NT2/D1 (cell line): ENCODE data around the gene APIP.

Experiments used
- YY1 ChIP-seq: IDR thresholded peaks from 2 replicates; pipeline ENCODE4 v1.6.1; 2011; ENCODE audit not compliant: insufficient read length, insufficient read depth
- ZNF274 ChIP-seq: IDR thresholded peaks from 2 replicates; pipeline ENCODE4 v1.6.1; 2011; ENCODE audit warnings: mild to moderate bottlenecking, low read depth, low read length

DNA sequence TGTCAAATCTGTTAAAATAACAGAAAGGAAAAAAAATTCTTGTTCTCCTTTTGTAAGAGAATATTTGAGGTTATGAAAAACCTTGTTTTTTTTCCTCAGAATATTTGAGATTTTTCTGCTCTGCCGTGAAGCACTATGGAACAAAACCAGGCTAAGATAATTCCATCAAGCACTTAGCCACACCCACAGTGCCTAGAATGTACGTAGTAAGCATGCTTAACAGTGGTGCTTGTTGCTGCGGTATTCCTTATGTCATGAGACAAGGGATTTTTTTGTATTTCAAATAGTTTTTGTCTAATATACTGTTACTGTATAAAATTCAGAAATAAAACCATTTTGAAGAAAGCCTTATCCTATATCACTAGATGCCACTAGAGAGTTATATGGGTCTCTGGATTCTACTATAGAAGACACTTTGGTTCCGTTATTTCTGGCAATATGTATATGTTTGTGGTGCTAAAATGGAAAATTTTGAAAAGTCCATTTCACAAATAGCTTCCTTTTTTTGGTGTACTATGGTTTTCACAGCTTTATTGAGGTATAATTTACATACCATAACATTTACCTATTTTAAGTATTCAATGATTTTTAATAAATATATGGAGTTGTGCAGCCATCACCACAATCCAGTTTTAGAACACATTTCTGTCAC, 24.0 kb upstream of the APIP start:
- no peak for TF ChIP-seq YY1
- no peak for TF ChIP-seq ZNF274
